ENCODE data around the gene FERMT3. TPM values are rescaled to one million over a fixed set of nuclear protein-coding genes. Genes with fewer than 3 reads are reported as not detected.

Gene FERMT3
- total RNA-seq, 8 experiments from 2014 or later, result 0.63 to 3.2 (median 2.2) TPM

DNA sequence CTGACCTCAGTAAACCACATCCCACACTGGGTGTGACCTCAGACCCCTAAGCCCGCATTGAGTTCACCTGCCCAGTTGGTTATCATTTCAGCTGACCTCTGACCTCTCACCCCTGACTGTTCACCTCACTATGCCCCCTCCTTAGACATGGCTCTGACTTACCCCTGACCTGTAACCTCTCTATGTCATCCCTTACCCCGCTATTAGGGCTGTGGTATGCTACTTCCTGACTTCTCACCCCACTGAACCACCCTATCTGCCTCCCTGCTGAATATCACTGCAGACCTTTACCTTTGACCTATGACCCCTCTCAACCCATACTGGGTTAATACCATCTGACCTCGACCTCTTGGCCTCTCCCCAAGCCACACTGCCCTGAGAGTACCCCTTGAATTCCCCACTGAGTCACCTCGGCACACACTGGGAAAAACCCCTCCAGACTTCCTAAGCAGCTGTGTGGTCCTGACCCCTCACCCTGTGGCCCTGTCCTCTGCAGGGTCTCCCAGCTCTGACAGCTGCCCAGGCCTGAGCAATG is 53.1 kb downstream of the FERMT3 start:
- 83 to 100% (median 90%) methylated on average over 1 to 2 of the region's 4 CpGs; no CpG with 5 or more reads in 2 of the 10 experiments for WGBS, 10 experiments
- ATAC-seq (replicated peaks in 6 of 8), result no peak
- Histone ChIP-seq H3K4me3 (no peak overlapping the region), H3K4me1 (replicated peaks in 1 of 2) (peaks cover 16% of the 10 kb centered on the region in 2 donors), H3K27ac (no peak overlapping the region)
- in situ Hi-C loops (cut with MboI; ENCODE audit: low pct_unique_long_range_greater_than_20kb in 2 of 9, low sequenced_read_pairs in 9 of 9, unreplicated experiment in 9 of 9), result no loop called here

DNA sequence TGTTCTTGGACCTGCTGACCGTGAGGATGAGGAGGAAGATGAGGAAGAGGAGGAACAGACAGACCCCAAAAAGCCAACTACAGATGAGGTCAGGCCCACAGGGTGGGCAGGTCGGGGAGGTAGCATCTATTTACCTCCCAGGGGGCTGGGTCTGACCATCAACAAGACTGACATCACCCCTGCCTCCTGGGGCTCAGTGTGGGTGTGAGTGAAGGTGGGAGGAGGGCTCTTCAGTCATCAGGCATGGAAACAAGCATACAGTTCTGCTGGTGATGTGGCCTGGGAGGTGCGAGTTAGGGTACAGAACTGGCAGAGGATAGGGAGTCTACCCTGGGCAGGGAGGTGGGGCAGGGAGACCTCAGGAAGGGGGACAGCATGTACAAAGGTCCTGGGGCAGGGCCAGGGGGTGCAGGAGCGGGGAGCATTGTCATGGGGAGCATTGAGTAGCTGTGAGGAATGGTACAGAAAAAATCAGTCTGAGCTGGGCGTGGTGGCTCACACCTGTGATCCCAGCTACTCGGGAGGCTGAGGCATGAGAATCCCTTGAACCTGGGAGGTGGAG is 53.7 kb downstream of the FERMT3 start:
- 80 to 100% (median 100%) methylated on average over 1 to 2 of the region's 6 CpGs; no CpG with 5 or more reads in 6 of the 10 experiments for WGBS, 10 experiments
- ATAC-seq (replicated peaks in 6 of 8), result no peak
- Histone ChIP-seq H3K4me1 (replicated peaks in 1 of 2) (peaks cover 22% of the 10 kb centered on the region in 2 donors), H3K27ac (no peak overlapping the region), H3K4me3 (no peak overlapping the region)
- in situ Hi-C loops (cut with MboI; ENCODE audit: low pct_unique_long_range_greater_than_20kb in 2 of 9, low sequenced_read_pairs in 9 of 9, unreplicated experiment in 9 of 9), result no loop called here

DNA sequence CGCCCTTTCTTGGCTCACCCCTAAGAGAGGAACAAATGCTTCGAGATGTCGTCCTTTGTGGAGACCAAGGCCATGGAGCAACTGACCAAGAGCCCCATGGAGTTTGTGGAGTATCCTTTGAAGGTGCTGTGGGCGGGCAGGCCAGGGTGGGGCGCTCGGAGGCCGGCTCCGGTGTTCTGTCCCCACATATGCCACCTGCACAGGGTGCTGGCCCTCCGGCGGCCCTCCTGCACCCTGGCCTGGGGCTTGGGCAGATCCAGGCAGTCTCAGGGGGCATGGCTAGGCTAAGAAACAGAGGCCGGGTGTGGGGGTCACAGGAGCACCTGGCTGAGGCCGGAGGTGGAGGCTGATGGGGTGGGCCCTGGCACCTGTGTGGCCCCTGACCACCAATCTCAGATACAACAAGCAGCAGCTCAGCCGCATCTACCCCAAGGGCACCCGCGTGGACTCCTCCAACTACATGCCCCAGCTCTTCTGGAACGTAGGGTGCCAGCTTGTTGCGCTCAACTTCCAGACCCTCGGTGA is 55.1 kb downstream of the FERMT3 start:
- no peak overlapping the region for H3K4me3 ChIP-seq
- H3K4me1 ChIP-seq (replicated peaks in 1 of 2), result peaks cover 22 to 24% of the 10 kb centered on the region in 2 donors
- 81 to 98% (median 87%) methylated on average over 3 to 8 of the region's 18 CpGs; no CpG with 5 or more reads in 7 of the 10 experiments for WGBS, 10 experiments
- no peak for ATAC-seq (replicated peaks in 6 of 8)
- no peak overlapping the region for H3K27ac ChIP-seq
- in situ Hi-C loops (cut with MboI; ENCODE audit: low pct_unique_long_range_greater_than_20kb in 2 of 9, low sequenced_read_pairs in 9 of 9, unreplicated experiment in 9 of 9), result no loop called here

DNA sequence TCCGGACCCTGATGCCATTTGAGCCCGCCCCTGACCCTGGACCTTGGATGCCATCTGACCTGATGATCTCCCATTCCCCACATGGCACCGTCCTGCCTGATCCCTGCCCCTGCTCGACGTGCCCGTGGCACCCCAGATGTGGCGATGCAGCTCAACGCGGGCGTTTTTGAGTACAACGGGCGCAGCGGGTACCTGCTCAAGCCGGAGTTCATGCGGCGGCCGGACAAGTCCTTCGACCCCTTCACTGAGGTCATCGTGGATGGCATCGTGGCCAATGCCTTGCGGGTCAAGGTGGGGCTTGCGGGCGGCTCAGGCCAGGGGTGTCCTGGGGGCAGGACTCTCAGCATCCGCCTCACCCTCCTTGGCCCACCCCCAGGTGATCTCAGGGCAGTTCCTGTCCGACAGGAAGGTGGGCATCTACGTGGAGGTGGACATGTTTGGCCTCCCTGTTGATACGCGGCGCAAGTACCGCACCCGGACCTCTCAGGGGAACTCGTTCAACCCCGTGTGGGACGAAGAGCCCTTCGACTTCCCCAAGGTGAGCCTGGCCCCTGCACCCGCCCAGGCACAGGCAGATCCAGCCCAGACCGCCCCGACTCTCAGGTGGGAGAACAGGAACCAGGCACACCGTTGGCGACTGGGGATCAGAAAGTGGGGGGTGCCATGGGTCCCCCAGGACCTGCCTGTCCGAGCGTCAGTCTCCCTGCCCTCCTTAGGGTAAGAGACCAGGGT is 55.9 kb downstream of the FERMT3 start:
- ATAC-seq (replicated peaks in 6 of 8), result no peak
- in situ Hi-C loops (cut with MboI; ENCODE audit: low pct_unique_long_range_greater_than_20kb in 2 of 9, low sequenced_read_pairs in 9 of 9, unreplicated experiment in 9 of 9), result no loop called here
- Histone ChIP-seq H3K27ac (no peak overlapping the region), H3K4me3 (no peak overlapping the region), H3K4me1 (replicated peaks in 1 of 2) (peaks cover 22 to 24% of the 10 kb centered on the region in 2 donors)
- whole genome bisulfite sequencing, 10 experiments, result no CpG with 5 or more reads among the region's 42 CpGs

DNA sequence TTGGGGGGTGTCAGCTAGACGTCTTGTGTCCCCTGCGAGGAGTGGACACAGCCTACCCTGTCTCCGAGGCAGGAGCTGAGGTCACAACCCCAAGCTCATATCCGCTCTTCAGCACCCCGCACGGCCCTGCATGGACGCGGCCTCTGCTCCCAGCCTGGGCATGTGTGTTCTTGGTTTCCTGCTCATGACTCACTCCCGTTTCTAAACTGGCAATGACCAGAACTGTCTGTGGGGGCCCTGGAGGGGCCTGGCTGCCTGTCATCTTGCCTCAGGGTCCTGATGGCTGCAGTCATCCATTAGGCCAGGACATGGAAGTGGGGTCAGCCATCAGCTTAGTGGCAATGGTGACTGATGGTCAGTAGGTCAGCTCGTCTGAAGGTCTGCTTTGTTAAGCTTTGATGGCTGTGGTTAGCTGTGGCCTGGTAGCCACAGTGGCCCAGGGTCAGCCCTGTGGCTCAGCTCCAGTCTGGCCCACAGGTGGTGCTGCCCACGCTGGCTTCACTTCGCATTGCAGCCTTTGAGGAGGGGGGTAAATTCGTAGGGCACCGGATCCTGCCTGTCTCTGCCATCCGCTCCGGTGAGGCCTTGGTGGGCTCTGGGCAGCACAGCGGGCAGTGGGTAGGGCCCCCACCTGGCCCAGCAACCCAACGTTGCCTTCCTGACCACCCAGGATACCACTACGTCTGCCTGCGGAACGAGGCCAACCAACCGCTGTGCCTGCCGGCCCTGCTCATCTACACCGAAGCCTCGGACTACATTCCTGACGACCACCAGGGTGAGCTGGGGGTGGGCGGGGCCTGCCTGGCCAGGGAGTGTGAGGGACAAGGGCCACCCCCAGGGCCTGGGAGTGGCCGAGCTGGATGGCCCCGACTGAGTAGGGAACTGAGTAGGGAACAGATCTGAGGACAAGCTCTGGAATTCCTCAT is 56.8 kb downstream of the FERMT3 start:
- ATAC-seq (replicated peaks in 6 of 8), result peak in 5 of 8 experiments; percentile 14 to 65 (median 31)
- in situ Hi-C loops (cut with MboI; ENCODE audit: low pct_unique_long_range_greater_than_20kb in 2 of 9, low sequenced_read_pairs in 9 of 9, unreplicated experiment in 9 of 9), result no loop called here
- Histone ChIP-seq H3K4me3 (no peak overlapping the region), H3K4me1 (replicated peaks in 1 of 2) (peaks cover 22 to 24% of the 10 kb centered on the region in 2 donors), H3K27ac (peak overlapping the region; percentile 77 to 80)
- WGBS, 10 experiments, result 40 to 82% (median 80%) methylated on average over 1 to 7 of the region's 29 CpGs; no CpG with 5 or more reads in 5 of the 10 experiments

DNA sequence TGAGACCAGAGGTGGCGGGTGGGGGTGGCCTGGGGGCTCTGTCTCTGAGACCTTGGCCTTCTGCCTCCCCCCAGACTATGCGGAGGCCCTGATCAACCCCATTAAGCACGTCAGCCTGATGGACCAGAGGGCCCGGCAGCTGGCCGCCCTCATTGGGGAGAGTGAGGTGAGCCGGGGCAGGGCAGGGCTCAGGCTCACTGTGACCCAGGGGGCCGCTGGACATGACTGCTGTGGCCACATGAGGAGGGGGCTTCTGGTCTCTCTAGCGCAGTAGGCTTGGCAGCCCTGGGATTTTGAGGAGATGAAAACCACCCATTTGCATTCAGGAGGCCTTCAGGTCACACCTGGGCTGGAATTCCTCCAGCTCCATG is 57.4 kb downstream of the FERMT3 start:
- peak in 2 of 8 experiments; percentile 0 to 1 for ATAC-seq (replicated peaks in 6 of 8)
- in situ Hi-C loops (cut with MboI; ENCODE audit: low pct_unique_long_range_greater_than_20kb in 2 of 9, low sequenced_read_pairs in 9 of 9, unreplicated experiment in 9 of 9), result no loop called here
- Histone ChIP-seq H3K4me3 (no peak overlapping the region), H3K27ac (peak overlapping the region; percentile 77 to 80), H3K4me1 (replicated peaks in 1 of 2) (peaks cover 26 to 31% of the 10 kb centered on the region in 2 donors)
- WGBS, 10 experiments, result 60 to 83% methylated on average over 2 of the region's 8 CpGs; no CpG with 5 or more reads in 8 of the 10 experiments

DNA sequence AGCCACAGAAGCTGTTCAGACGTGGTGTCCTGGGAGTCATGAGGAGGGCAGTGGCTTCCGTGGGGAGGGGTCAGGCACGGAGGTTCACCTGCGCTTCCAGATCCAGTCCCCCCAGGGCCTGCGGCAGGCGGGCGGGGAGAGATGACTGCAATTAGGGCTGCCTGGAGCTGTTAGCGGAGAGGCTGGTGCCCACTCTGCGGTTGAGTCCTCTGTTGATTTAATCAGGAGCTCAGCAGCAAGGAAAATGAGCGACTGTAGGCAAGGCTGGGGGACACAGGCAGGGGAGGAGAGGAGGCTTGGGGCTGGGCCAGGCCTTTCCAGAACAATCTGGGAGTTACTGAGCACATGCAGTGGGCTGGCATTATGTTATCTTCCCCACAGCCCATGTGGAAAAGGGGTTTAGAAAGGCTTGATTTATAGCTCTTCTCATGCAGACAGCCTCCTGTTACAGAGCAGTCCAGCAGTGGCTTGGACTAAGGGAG is 57.9 kb downstream of the FERMT3 start:
- in situ Hi-C loops (cut with MboI; ENCODE audit: low pct_unique_long_range_greater_than_20kb in 2 of 9, low sequenced_read_pairs in 9 of 9, unreplicated experiment in 9 of 9), result no loop called here
- ATAC-seq (replicated peaks in 6 of 8), result peak in 5 of 8 experiments; percentile 24 to 51 (median 41)
- Histone ChIP-seq H3K27ac (peak overlapping the region; percentile 77 to 80), H3K4me3 (no peak overlapping the region), H3K4me1 (replicated peaks in 1 of 2) (peaks cover 26 to 31% of the 10 kb centered on the region in 2 donors)
- WGBS, 10 experiments, result 85% methylated on average over 4 of the region's 10 CpGs; no CpG with 5 or more reads in 9 of the 10 experiments

DNA sequence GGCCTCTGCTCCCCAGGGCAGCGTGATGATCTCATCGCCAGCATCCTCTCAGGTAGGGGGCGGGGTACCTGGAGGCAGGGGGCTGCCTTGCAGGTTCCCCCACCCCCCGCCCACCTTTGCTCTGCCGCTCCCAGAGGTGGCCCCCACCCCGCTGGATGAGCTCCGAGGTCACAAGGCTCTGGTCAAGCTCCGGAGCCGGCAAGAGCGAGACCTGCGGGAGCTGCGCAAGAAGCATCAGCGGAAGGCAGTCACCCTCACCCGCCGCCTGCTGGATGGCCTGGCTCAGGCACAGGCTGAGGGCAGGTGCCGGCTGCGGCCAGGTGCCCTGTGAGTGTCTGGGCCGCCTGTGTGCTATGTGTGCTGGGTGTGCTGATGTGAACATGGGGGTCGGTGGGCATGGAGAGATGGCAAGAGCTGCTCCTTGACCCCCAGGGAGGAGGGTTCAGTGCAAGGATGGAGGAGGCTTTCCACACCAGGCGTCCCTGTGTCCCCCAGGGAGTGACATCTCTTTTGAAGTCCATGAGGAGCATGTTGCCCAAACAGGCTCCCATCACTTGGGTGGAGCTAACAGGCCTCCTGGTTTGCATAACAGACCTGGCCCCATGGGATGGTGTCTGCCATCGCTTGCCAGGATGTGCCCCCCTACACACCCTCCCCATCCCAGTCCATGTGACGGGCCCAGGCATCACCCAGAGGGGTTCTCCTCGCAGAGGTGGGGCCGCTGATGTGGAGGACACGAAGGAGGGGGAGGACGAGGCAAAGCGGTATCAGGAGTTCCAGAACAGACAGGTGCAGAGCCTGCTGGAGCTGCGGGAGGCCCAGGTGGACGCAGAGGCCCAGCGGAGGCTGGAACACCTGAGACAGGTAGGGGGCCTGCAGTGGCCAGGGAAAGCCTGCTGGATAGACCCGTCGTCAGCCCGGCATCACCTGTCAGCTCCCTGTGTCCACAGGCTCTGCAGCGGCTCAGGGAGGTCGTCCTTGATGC is 58.9 kb downstream of the FERMT3 start:
- Histone ChIP-seq H3K4me1 (replicated peaks in 1 of 2) (peaks cover 26 to 31% of the 10 kb centered on the region in 2 donors), H3K4me3 (no peak overlapping the region), H3K27ac (peak overlapping the region; percentile 77 to 80)
- in situ Hi-C loops (cut with MboI; ENCODE audit: low pct_unique_long_range_greater_than_20kb in 2 of 9, low sequenced_read_pairs in 9 of 9, unreplicated experiment in 9 of 9), result no loop called here
- 20 to 95% (median 82%) methylated on average over 1 to 10 of the region's 35 CpGs; no CpG with 5 or more reads in 6 of the 10 experiments for WGBS, 10 experiments
- ATAC-seq (replicated peaks in 6 of 8), result no peak

DNA sequence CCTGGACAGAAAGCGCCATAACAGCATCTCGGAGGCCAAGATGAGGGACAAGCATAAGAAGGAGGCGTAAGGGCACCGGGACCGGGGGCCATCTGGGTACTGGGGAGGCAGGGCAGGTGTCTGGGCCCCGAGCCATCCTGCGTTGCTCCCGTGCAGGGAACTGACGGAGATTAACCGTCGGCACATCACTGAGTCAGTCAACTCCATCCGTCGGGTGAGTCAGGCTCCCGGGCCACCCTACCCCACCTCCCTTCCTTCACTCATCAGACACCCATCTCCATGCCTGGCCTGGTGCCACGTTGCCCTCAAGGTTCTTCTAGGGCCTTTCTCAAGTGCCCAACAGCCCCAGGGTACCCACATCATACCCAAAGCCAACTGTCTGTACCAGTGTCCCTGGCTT is 59.8 kb downstream of the FERMT3 start:
- 67 to 100% (median 100%) methylated on average over 1 to 3 of the region's 15 CpGs; no CpG with 5 or more reads in 7 of the 10 experiments for WGBS, 10 experiments
- Histone ChIP-seq H3K27ac (no peak overlapping the region), H3K4me3 (no peak overlapping the region), H3K4me1 (replicated peaks in 1 of 2) (peaks cover 26 to 31% of the 10 kb centered on the region in 2 donors)
- in situ Hi-C loops (cut with MboI; ENCODE audit: low pct_unique_long_range_greater_than_20kb in 2 of 9, low sequenced_read_pairs in 9 of 9, unreplicated experiment in 9 of 9), result no loop called here
- ATAC-seq (replicated peaks in 6 of 8), result no peak

DNA sequence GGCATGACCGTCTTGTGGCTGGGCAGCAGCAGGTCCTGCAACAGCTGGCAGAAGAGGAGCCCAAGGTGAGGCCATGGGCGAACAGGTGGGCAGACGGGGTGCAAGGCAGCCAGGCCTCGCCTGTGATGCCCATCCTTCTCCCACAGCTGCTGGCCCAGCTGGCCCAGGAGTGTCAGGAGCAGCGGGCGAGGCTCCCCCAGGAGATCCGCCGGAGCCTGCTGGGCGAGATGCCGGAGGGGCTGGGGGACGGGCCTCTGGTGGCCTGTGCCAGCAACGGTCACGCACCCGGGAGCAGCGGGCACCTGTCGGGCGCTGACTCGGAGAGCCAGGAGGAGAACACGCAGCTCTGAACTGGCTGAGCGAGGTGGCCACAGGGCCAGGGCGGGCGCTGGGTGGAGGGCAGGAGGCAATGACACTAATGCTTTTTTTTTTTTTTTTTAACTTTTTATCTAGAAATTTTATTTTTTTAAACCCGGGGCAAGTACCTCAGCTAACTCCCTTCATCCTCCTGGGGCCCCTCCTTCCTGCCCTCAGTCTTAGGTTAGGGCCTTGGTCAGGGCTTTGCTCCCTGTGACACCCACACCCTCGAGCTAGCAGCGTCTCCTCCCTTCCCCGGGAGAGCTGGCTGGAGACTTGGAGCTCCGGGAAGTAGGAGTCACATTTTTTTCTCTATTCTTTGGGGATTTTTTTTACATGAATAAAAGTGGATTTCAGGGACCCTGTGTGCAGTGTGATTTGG is 60.9 kb downstream of the FERMT3 start:
- WGBS, 10 experiments, result 43 to 100% (median 89%) methylated on average over 2 to 15 of the region's 27 CpGs; no CpG with 5 or more reads in 3 of the 10 experiments
- H3K27ac ChIP-seq, result peak overlapping the region in 1 of 2 donors; percentile 9
- peaks cover 33 to 38% of the 10 kb centered on the region in 2 donors for H3K4me1 ChIP-seq (replicated peaks in 1 of 2)
- H3K4me3 ChIP-seq, result no peak overlapping the region
- ATAC-seq (replicated peaks in 6 of 8), result peak in 2 of 8 experiments; percentile 1 to 2
- in situ Hi-C loops (cut with MboI; ENCODE audit: low pct_unique_long_range_greater_than_20kb in 2 of 9, low sequenced_read_pairs in 9 of 9, unreplicated experiment in 9 of 9), result no loop called here

All from motor neuron (in vitro differentiated cells).